Measurements from ENCODE around the gene SARS2. TPM values are rescaled to one million over a fixed set of nuclear protein-coding genes. Genes with fewer than 3 reads are reported as not detected.

The SARS2 gene
- total and polyA plus RNA-seq, 3 experiments from 2014 or later = 18.9 to 46.7 (median 43.1) TPM

- Histone ChIP-seq H3K27ac (ENCODE audit: low read depth, low read length) (peak overlapping the region; percentile 97), H3K36me3 (ENCODE audit: insufficient read depth, low read length) (no peaks in the 10 kb centered on the region), H3K27me3 (ENCODE audit: insufficient read depth, low read length, poor library complexity, severe bottlenecking) (no peaks in the 10 kb centered on the region), H3K9me3 (ENCODE audit: low read length) (no peaks in the 10 kb centered on the region), H3K4me3 (ENCODE audit: low read length) (peak overlapping the region; percentile 88), H3K4me1 (ENCODE audit: insufficient read depth, low read length) (peaks cover 24% of the 10 kb centered on the region)
- CTCF ChIA-PET = interaction anchor here (0.7 to 1.8 kb wide), 8 partner anchors 27 to 497 kb away, joined by 3 to 8 read pairs (median 4); partner anchors contain the start of genes FAM98C, MRPS12 and SARS2
- DNase-seq = no peak
- Mint-ChIP-seq H3K9me3 (peaks cover 0 to 2% (median 0%) of the 10 kb centered on the region in 5 donors), H3K27ac (peak overlapping the region; percentile 57 to 100 (median 98)), H3K27me3 (peaks cover 0 to 2% of the 10 kb centered on the region in 2 donors), H3K4me3 (peak overlapping the region; percentile 89 to 96 (median 94)), H3K36me3 (peaks cover 8 to 34% (median 9%) of the 10 kb centered on the region in 3 donors), H3K4me1 (peaks cover 49 to 65% (median 63%) of the 10 kb centered on the region in 3 donors)
- POLR2A ChIA-PET = interaction anchor here (1.0 to 1.4 kb wide), 5 partner anchors 21 to 68 kb away, joined by 3 to 7 read pairs (median 5); partner anchors contain the start of genes MRPS12 and SARS2
Measured at GRCh38 chr19:38900202-38900629, 30.3 kb downstream of the SARS2 start.

GRCh38 chr19:38899447-38900201 lies 30.9 kb downstream of the SARS2 start, which contains the start of the genes NFKBIB and SIRT2:
Gene NFKBIB, plus strand, starts transcription at chr19:38899969. Its CDS starts 64 bp downstream, at chr19:38900033.
Gene SIRT2, minus strand, starts transcription at chr19:38899618. Its CDS starts 97 bp downstream, at chr19:38899521.
- ChIA-PET CTCF (interaction anchor here (0.8 to 1.8 kb wide), 5 partner anchors 29 to 165 kb away, joined by 3 to 8 read pairs (median 4); partner anchors contain the start of genes MRPS12 and SARS2), POLR2A (interaction anchor here (0.6 to 1.4 kb wide), 5 partner anchors 21 to 266 kb away, joined by 3 to 7 read pairs (median 5); partner anchors contain the start of genes MRPS12 and SARS2)
- peaks cover 8 to 33% (median 9%) of the 10 kb centered on the region in 3 donors for H3K36me3 Mint-ChIP-seq

GRCh38 chr19:38898788-38899446 lies 31.6 kb downstream of the SARS2 start:
- Mint-ChIP-seq H3K9me3 (peaks cover 0 to 2% (median 0%) of the 10 kb centered on the region in 5 donors), H3K4me3 (peak overlapping the region; percentile 89 to 96 (median 94)), H3K27me3 (peaks cover 0 to 2% of the 10 kb centered on the region in 2 donors), H3K36me3 (peaks cover 3 to 27% (median 6%) of the 10 kb centered on the region in 3 donors), H3K4me1 (peaks cover 45 to 61% (median 56%) of the 10 kb centered on the region in 3 donors), H3K27ac (peak overlapping the region; percentile 92 to 100 (median 98))
- Histone ChIP-seq H3K9me3 (ENCODE audit: low read length) (no peaks in the 10 kb centered on the region), H3K27me3 (ENCODE audit: insufficient read depth, low read length, poor library complexity, severe bottlenecking) (no peaks in the 10 kb centered on the region), H3K36me3 (ENCODE audit: insufficient read depth, low read length) (no peaks in the 10 kb centered on the region), H3K4me3 (ENCODE audit: low read length) (peak overlapping the region; percentile 83), H3K4me1 (ENCODE audit: insufficient read depth, low read length) (peaks cover 24% of the 10 kb centered on the region), H3K27ac (ENCODE audit: low read depth, low read length) (peak overlapping the region; percentile 97)
- ChIA-PET CTCF (no interaction called here), POLR2A (no interaction called here)
- DNase-seq = no peak

More at GRCh38 chr19:38899447-38900201, 30.9 kb downstream of the SARS2 start, which contains the start of the genes NFKBIB and SIRT2:
- H3K27ac Mint-ChIP-seq = peak within 1 kb of the TSS; percentile 92 to 100 (median 98)
- peak within 1 kb of the TSS; percentile 89 to 96 (median 94) for H3K4me3 Mint-ChIP-seq
- Histone ChIP-seq H3K36me3 (ENCODE audit: insufficient read depth, low read length) (no peaks in the 10 kb centered on the region), H3K27ac (ENCODE audit: low read depth, low read length) (peak within 1 kb of the TSS; percentile 97), H3K4me1 (ENCODE audit: insufficient read depth, low read length) (peaks cover 24% of the 10 kb centered on the region), H3K9me3 (ENCODE audit: low read length) (no peaks in the 10 kb centered on the region), H3K4me3 (ENCODE audit: low read length) (peak within 1 kb of the TSS; percentile 88), H3K27me3 (ENCODE audit: insufficient read depth, low read length, poor library complexity, severe bottlenecking) (no peaks in the 10 kb centered on the region)
- DNase-seq = peak; percentile 98 to 100 (median 99)
- peaks cover 0 to 2% of the 10 kb centered on the region in 2 donors for H3K27me3 Mint-ChIP-seq
- peaks cover 0 to 2% (median 0%) of the 10 kb centered on the region in 5 donors for H3K9me3 Mint-ChIP-seq
- H3K4me1 Mint-ChIP-seq = peaks cover 50 to 66% (median 63%) of the 10 kb centered on the region in 3 donors

GRCh38 chr19:38894968-38895367 lies 35.6 kb downstream of the SARS2 start:
- H3K4me3 ChIP-seq (ENCODE audit: low read length) = no peak overlapping the region
- CTCF ChIA-PET = no interaction called here
- peaks cover 0 to 2% of the 10 kb centered on the region in 2 donors for H3K27me3 Mint-ChIP-seq
- peak overlapping the region in 4 of 8 donors; percentile 3 to 68 (median 44) for H3K27ac Mint-ChIP-seq
- H3K9me3 ChIP-seq (ENCODE audit: low read length) = no peaks in the 10 kb centered on the region
- H3K36me3 ChIP-seq (ENCODE audit: insufficient read depth, low read length) = no peaks in the 10 kb centered on the region
- peaks cover 15% of the 10 kb centered on the region for H3K4me1 ChIP-seq (ENCODE audit: insufficient read depth, low read length)
- POLR2A ChIA-PET = no interaction called here
- no peak overlapping the region for H3K27ac ChIP-seq (ENCODE audit: low read depth, low read length)
- peaks cover 0 to 35% (median 11%) of the 10 kb centered on the region in 3 donors for H3K36me3 Mint-ChIP-seq
- H3K9me3 Mint-ChIP-seq = no peaks in the 10 kb centered on the region
- DNase-seq = no peak
- H3K4me1 Mint-ChIP-seq = peaks cover 26 to 33% (median 30%) of the 10 kb centered on the region in 3 donors
- H3K27me3 ChIP-seq (ENCODE audit: insufficient read depth, low read length, poor library complexity, severe bottlenecking) = no peaks in the 10 kb centered on the region
- H3K4me3 Mint-ChIP-seq = no peak overlapping the region

GRCh38 chr19:38893341-38893771 lies 37.2 kb downstream of the SARS2 start:
- H3K4me3 ChIP-seq (ENCODE audit: low read length) = no peak overlapping the region
- H3K9me3 Mint-ChIP-seq = no peaks in the 10 kb centered on the region
- no peaks in the 10 kb centered on the region for H3K27me3 Mint-ChIP-seq
- H3K36me3 ChIP-seq (ENCODE audit: insufficient read depth, low read length) = peaks cover 7% of the 10 kb centered on the region
- H3K4me3 Mint-ChIP-seq = no peak overlapping the region
- H3K9me3 ChIP-seq (ENCODE audit: low read length) = no peaks in the 10 kb centered on the region
- ChIA-PET POLR2A (no interaction called here), CTCF (interaction anchor here (1.1 kb wide), 1 partner anchor 491 kb away, joined by 3 read pairs; the partner anchor contains the start of gene FAM98C)
- peaks cover 0 to 40% (median 13%) of the 10 kb centered on the region in 3 donors for H3K36me3 Mint-ChIP-seq
- H3K27me3 ChIP-seq (ENCODE audit: insufficient read depth, low read length, poor library complexity, severe bottlenecking) = no peaks in the 10 kb centered on the region
- peaks cover 14 to 19% (median 15%) of the 10 kb centered on the region in 3 donors for H3K4me1 Mint-ChIP-seq
- peak overlapping the region in 1 of 8 donors; percentile 76 for H3K27ac Mint-ChIP-seq
- H3K27ac ChIP-seq (ENCODE audit: low read depth, low read length) = no peak overlapping the region
- H3K4me1 ChIP-seq (ENCODE audit: insufficient read depth, low read length) = peaks cover 8% of the 10 kb centered on the region
- DNase-seq = no peak

- peaks cover 11% of the 10 kb centered on the region for H3K36me3 ChIP-seq (ENCODE audit: insufficient read depth, low read length)
- Mint-ChIP-seq H3K27me3 (no peaks in the 10 kb centered on the region), H3K27ac (peak overlapping the region in 3 of 8 donors; percentile 36 to 76 (median 54)), H3K36me3 (peaks cover 0 to 45% (median 13%) of the 10 kb centered on the region in 3 donors), H3K9me3 (no peaks in the 10 kb centered on the region), H3K4me3 (peak overlapping the region in 1 of 7 donors; percentile 35), H3K4me1 (peaks cover 10 to 14% (median 10%) of the 10 kb centered on the region in 3 donors)
- H3K27ac ChIP-seq (ENCODE audit: low read depth, low read length) = no peak overlapping the region
- ChIA-PET CTCF (interaction anchor here (1.1 kb wide), 1 partner anchor 490 kb away, joined by 3 read pairs; the partner anchor contains the start of gene FAM98C), POLR2A (no interaction called here)
- H3K27me3 ChIP-seq (ENCODE audit: insufficient read depth, low read length, poor library complexity, severe bottlenecking) = no peaks in the 10 kb centered on the region
- H3K4me1 ChIP-seq (ENCODE audit: insufficient read depth, low read length) = peaks cover 2% of the 10 kb centered on the region
- no peak overlapping the region for H3K4me3 ChIP-seq (ENCODE audit: low read length)
- DNase-seq = no peak
- H3K9me3 ChIP-seq (ENCODE audit: low read length) = no peaks in the 10 kb centered on the region
Measured at GRCh38 chr19:38892841-38893240, 37.7 kb downstream of the SARS2 start.

GRCh38 chr19:38891771-38892170 lies 38.8 kb downstream of the SARS2 start:
- Histone ChIP-seq H3K4me1 (ENCODE audit: insufficient read depth, low read length) (peaks cover 6% of the 10 kb centered on the region), H3K9me3 (ENCODE audit: low read length) (no peaks in the 10 kb centered on the region), H3K36me3 (ENCODE audit: insufficient read depth, low read length) (peaks cover 11% of the 10 kb centered on the region), H3K27me3 (ENCODE audit: insufficient read depth, low read length, poor library complexity, severe bottlenecking) (no peaks in the 10 kb centered on the region), H3K4me3 (ENCODE audit: low read length) (no peak overlapping the region), H3K27ac (ENCODE audit: low read depth, low read length) (no peak overlapping the region)
- no peak for DNase-seq
- POLR2A ChIA-PET = no interaction called here
- CTCF ChIA-PET = interaction anchor here (1.4 kb wide), 1 partner anchor 39 kb away, joined by 4 read pairs; the partner anchor contains the start of genes MRPS12 and SARS2
- no peak overlapping the region for H3K27ac Mint-ChIP-seq
- no peak overlapping the region for H3K4me3 Mint-ChIP-seq
- H3K27me3 Mint-ChIP-seq = no peaks in the 10 kb centered on the region
- no peaks in the 10 kb centered on the region for H3K9me3 Mint-ChIP-seq
- peaks cover 0 to 9% (median 6%) of the 10 kb centered on the region in 3 donors for H3K4me1 Mint-ChIP-seq
- H3K36me3 Mint-ChIP-seq = peaks cover 0 to 48% (median 11%) of the 10 kb centered on the region in 3 donors

Measured in CD8-positive, alpha-beta memory T cell (primary cell).